Measurements from ENCODE around the gene DAB2.
"Not testable (repeated sequence)": the region's sequence is repeated elsewhere in the genome, so short reads cannot be mapped to it uniquely, and the experiment has no call there.

DAB2 gene

DNA sequence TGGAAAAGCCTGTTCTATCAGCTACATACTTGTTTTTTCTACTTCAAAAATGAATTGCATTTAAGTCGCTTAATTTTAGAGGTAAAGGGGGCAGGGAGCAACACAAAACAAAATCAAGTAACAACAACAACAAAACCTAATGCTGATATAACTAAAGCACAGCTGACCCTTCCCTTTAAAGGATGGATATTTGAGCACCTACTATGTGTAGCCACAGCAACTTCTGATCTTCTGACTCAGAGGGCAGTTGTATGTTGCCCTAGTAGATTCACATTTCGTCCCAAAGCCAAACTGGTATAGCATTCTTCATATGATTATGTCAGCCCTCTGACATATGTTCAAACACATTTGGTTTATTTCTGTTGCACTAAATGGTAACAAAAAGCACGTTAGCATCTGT, 6.8 kb downstream of the DAB2 start:
- no peak for DNase-seq

DNA sequence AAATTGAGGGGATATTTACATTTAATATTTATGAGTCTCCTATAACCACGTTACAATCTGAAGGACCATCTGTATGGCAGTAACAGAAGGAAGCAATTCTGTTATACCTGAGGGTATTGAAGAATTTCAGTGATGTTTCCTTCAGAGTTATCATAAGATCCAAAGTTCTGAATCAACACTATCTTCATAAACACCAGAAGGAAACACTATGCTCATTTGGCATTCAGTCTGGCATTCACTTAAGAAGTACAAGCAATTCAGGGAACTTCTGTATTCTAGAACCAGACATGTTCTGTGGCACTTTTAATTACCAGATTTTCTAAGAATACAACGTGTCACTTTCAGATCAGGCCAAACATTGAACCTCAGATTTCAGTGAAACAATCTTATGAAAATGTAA, 9.6 kb downstream of the DAB2 start:
- DNase-seq: no peak

DNA sequence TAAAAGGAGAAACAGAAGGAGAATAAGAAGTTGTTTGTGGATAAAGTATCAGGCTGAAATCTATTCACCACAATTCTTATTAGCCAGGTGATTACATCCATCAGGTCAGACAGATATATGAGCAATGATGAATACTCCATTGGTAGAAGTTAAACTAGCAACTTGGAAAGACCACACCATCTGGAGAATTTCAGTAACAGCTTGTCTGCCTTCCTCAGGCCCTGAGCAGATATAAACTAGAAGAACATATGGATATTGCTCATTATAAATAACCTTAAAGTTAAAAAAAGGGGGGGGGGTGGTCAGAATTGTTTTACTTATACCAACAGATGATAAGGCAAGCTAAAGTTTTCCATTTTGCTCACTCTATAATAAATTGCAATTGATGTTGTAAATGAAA, 10.4 kb downstream of the DAB2 start:
- DNase-seq: no peak

DNA sequence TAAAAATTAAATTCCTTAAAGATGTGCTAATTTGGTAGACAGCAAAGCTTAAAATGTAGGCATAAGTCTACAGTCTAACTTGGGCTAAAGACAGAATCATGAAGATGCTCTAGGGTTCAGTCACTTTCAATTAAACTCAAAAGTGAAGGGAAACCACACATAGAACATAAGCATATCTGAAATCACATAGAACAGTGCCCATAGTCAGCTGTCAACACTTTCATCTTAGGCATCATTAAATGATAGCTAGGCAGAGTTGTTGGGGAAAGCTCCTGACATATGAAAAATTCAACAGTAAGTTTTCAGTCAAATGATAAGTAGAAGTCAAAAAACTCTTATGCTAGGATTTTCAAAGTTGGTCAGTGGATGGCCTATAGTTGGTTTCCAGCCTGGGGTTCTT, 11.0 kb downstream of the DAB2 start:
- DNase-seq: no peak

DNA sequence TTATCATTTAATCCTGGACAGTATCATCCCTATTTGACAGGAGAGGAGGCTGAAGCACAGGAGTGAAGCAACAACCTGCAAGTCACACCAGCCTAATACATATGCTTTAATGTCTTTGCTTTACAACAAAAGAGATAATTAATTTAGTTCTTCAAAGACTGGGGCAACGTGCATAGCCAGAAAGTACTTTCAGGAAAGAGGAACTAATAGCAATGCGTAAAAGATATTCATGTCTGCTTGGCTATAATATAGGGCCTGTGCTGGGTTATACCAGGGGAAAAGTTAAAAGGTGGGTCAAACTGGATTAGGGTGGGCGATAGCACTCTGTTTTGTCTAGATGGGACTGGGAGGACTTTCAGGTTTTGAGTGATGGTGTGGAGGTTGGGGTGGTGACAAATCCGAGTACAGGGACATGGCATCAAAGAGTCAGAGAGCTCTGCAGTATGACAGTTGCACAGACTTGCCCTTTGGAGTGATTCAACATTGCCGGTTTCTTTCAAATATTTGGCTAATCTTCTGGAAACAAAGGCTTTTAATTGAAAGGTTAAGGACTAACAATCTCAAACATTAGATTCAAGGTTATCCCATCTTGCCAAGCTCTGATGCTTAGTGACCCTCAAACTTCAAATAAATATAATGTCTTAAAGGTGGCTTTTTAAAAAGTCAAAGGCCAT, 11.9 kb downstream of the DAB2 start:
- no peak for DNase-seq

DNA sequence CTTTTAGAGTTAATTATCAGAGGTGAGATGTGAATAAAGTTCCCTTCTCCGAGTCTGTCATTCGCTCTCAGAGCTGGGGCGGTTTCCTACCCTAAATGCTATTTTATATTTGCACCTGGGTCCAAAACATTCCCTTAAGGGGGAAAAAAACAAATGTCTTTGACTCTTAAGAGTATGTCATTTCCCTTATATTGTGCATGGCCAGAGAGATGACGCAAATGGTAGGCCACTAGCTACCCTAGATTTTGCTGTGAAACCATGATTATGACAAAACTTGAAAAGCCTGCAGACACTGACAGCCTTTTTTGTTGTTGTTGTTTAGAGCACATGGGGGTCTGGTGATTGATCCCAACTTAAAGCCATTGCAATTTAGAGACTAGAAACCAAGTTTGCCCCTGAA, 12.8 kb downstream of the DAB2 start:
- DNase-seq: no peak

DNA sequence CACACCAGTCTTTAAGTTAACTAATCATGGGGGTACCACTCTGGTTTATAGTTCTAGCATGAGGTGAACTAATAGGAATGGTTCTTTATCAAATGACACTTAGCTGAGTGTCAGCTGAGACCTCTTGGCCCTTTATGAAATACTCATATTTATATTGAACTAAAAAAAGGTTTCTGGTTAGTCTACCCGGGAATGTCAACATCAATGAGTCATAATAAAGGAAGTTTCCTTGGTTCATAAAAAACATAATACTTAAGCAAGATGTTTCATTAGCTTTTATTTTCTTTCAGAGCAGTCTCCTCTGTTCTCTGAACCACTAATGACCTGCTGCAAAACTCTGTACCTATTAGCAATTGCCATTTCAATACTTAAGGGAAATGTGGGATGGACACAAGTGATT, 13.7 kb downstream of the DAB2 start:
- no peak for DNase-seq

DNA sequence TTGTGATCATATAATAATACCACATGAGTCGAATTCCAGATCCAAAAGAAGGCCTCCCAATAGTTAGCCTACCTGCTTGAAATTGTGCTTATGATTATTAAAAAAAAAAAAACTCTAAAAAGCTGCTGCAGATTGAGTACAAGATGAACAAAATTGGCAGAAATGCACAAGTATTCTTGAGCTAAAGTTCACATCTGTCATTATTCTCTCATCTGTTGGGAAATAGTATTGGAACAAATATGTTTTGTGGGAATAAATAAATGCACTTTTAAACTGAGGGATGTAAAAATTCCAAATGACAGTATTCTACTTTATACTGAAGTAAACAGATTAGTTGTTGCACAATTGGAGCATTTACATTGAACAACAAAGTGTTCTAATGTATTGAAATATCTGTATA, 15.7 kb downstream of the DAB2 start:
- no peak for DNase-seq

DNA sequence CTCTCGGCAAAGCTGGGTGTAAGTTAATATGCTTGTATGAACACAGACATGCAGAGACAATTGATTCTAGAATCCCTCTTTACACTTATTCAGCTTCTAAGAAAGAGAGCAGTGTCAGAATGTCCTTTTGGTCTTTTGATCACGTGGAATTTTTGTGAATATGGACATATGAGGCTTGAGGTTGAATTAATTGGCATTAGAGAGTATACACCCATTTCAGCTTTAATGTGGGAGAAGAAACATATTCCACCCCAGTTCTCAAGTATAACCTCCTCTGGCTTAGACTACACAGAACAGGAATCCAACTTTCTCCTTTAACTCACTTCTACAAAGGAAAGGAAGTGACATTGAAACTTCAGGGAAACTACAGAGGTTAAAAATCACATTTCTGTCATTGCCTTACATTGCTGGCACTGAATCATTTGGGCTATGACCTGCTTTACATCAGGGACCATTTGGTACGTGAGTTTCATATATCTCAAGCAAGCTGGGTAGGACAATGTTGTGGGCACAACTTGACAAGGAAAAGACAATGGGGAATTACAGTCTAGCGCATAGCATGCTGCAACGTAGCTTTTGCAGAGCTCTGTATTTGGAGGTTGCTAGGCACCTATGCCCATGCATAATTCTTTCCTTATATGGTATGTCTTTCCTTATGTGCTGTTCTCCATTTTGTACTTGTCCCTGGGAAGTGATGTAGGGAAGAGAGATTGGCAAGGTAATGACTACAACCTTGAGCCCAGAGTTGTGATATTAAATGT, 19.5 kb downstream of the DAB2 start:
- no peak for DNase-seq

DNA sequence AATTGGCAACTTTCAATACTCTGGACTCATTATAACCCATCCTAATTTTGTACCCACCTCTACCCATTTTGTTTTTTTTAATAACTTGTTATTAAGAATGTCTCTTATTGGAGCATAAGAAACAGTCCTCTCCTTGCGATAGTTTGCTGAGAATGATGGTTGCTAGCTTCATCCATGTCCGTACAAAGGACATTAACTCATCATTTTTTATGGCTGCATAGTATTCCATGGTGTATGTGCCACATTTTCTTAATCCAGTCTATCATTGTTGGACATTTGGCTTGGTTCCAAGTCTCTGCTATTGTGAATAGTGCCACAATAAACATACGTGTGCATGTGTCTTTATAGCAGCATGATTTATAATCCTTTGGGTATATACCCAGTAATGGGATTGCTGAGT, 21.0 kb downstream of the DAB2 start:
- not testable (repeated sequence) for DNase-seq

DNA sequence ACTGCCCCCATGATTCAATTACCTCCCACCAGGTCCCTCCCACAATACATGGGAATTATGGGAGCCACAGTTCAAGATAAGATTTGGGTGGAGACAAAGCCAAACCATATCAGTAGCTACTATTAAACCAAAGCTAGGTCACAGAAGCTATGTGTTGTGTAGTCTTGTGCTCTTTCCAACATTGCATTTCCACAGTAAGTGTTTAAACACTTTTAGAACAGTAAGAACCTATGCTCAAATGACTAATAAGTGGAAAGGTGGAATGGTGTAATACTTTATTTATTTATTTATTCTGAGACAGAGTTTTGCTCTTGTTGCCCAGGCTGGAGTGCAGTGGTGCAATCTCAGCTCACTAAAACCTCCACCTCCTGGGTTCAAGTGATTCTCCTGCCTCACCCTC, 22.6 kb downstream of the DAB2 start:
- not testable (repeated sequence) for DNase-seq

DNA sequence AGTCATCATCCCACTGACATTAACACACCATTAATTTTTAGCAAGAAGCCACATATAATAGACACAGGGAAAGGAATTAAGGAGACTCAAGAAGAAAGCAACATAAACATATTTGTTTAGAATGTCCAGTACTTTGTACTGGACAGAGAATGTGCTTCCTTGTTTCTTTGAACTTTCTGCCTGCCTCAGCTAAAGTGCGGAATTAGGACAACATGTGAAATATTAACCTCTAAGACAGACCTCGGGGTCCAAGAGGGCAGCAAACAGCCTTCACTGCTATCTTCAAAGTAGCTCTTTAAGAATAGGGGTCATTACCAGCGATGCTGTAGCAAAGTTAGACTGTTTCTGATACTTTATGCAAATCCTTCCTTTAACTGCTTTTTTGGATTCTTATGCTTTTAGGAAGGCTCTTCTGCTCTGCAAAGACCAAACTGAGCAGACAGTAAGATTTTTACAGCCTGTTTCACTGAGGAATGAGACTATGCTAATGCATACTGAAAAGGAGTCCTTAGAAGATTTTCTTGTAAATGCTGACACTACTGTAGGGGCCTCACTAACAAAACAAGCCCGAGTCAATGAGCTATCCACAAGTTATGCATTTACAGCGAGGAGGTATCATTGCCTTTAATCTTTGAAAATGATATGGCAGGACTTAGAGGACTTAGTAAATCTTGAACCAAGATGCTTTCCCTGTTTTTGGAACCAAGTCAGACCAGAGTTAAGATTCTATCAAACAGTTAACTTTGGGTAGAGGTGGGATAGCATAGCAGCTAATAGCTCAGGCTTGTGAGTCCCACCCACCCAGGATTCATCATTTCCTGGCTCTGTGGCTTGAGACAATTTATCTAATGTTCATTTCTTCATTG, 23.8 kb downstream of the DAB2 start:
- no peak for DNase-seq

DNA sequence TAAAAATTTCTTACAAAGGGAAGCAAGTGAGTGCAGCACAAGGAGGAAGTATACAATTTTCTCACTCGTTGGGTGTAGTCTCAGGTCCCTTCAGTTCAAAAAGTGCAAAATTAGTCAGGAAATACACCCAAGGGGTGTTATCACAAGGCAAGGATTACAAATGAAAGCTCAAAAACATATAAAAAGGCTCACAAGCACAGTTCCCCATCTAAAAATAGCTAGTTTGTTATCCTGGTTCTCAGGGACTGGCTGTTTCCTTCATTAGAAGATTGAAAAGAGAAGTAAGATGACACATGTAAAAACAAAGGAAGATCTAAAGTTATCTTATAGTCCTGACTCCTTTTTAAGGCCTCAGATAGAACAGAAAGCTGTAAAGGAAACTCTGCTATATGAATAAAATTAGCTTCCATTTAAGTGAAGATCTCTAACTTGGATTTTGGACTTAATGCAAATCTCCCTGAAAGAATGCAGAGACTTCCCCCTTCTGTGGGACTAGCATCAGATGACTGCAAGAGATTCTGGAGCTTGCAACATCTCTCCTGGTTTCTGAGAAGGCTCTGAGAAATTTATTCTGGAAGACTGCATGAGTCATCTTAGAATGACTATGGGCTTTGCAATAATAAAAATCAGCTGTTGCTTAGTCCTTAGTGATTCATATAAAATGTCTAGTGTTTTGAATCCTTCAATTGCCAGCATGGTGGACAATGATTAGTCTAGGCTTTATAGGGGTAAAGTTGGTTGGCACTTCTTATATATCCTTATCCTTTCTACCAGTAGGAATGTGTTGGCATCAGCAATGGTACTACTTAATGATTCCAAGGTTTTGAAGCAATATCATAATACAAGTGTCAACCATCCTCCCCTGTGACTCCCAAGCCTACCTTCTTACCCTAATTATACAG, 25.4 kb downstream of the DAB2 start:
- DNase-seq: no peak

DNA sequence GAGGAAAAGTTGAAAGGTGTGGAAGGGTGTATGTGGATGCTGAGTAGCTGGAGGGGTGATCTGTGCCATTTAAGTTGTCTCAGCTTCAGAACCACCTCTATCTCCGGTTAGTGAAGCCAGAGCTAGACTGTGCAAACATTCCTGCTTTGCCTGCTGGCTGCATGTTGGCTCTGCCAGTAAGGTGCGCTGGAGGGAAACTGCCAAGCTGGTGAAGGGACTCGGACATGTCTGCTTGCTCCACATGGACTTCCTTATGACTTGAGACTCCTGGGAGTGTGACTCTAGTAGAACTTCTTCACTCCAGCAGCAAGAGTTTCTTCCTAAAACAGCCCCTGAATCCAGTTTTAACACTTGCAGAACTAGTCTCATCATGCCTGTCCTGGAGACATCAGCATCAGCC, 27.9 kb downstream of the DAB2 start:
- no peak for DNase-seq

DNA sequence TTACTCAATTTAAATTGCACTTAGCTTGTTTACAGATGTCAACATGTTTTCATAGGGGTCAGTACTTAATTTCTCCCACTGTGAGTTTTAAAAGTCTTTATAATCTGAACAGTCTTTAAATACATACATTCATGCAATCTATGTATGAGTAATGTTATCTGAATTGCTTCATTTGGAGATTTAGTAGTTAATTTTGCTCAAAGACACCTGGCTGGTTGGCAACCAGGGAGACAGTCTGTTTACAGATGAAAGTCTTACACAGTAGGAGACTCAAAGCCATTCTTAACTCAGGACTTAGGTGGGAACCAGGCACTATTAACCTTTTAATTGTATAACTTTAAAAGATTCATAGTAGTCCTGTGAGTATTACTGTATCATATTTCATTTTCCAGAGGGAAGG, 29.3 kb downstream of the DAB2 start:
- DNase-seq: no peak

DNA sequence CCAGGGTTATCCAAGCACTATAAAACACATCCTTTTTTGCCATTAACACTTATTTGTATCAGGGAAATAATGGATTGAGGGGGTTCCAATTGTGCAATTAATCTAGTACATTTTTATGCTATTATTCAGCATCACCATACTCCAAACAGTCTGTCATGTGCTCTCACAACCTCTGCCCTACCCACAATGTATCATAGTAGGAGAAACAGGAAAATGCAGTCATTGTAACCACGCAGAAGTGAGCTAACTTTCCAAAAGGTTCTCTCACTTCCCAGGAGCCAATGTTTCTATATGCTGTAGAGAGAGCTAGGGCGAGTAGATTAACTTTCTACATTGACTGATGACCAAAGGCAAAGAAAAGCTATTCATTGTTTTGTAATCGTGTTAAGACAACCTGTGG, 29.8 kb downstream of the DAB2 start:
- DNase-seq: no peak

DNA sequence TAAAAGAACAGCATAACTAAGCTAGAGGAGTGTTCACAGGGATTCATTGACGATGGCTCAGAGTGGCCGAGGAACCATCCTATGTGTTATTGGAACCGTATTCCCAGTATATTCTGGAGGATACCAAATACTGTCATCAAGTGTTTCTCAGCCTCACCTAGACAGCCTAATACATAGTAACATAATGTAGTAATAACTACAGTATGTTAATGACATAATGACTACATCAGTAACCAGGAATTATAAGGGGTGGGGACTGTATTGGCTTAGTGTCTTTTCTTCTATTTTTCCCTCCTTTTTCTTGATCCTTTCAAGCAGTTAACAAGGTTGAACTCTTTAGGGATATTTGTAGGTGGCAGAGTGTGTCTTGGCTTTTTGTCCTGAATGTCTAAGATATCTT, 33.8 kb downstream of the DAB2 start:
- DNase-seq: no peak

DNA sequence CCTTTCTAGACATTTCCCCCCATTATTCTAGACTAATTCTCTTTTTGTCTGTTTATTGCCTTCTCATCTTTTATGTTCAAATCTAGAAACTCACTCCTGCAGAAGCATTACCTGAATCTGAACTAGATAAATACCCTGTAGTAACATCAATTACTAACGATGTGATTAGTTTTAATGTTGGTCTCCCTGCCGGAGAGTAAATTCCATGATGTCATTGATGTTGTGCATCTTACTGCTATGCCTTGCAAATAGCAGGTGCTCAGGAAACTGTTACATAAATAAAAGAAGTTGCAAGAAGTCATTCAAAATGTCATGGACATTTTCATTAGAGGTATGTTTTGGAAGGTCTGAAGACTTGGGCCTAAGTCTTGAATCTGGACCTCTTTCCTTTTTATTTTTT, 37.5 kb downstream of the DAB2 start:
- DNase-seq: no peak

DNA sequence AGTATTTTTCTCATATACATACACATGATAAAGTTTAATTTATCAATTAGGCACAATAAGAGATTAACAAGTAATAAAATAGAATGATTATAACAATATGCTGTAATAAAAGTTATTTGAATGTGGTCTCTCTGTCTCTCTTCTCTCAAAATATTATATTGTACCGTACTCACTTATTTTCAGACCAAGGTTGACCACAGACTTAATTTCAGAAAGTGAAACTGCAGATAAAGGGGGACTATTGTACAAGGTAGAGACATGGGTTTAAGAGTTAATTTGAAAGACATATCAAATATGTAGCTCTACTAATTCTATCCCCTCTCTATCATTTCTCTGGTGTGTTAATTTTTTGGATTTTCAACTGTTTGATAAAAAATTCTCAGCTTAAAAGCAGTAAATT, 40.5 kb downstream of the DAB2 start:
- no peak for DNase-seq

DNA sequence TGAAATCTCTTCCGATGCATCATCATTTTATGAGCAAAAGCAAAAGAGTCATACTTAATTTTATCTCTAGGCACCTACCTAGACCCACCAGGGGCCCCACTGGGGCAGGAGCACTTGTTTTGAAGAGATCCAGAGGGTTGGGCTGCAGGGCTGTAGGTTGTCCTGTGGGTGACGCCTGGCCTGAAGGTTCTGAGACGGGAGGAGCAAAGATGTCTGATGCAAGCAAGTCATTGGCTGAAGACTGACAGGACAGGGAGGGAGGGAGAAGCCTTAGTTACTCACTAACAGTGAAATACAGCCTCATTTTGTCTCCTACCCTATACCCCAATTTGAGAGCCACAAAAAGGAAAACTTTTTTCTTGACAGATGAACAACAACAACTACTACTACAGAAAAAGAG, 43.4 kb downstream of the DAB2 start:
- no peak for DNase-seq

DNA sequence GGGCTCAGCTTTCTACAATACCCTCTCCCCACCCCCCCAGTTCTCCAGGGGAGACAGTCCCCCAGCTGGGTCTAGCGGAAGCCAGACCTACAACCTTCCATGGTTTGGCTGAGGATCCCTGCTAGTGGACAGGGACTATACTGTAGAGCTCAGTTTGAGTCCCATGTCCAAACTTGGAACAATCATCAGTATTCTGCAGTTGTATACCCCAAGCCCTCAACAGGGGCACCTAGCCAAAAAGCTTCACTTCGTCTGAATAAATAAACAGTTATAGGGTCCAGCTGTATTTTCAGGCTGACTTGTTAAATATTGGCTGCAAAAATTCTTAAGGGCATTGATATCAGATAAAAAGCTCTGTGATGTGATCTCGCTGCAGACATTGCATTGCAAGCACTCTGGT, 45.1 kb downstream of the DAB2 start:
- DNase-seq: no peak

DNA sequence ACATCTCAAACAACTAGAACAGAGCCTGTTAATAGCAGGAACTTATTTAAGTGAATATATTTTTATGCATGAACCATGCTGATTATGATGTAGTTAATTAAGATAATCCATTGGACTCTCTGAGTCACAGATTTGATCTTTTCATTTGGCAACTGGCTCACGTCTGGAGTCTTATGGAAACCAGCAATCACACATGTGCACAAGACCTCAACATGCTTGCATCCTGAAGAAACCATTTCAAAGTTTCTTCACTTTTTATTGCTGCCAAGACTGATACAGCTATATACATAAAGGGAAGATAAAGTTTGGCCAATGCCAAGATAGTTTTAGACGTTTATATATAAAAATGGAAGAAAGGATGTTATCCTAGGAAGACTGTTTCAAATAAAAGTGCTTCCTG, 47.2 kb downstream of the DAB2 start:
- no peak for DNase-seq

DNA sequence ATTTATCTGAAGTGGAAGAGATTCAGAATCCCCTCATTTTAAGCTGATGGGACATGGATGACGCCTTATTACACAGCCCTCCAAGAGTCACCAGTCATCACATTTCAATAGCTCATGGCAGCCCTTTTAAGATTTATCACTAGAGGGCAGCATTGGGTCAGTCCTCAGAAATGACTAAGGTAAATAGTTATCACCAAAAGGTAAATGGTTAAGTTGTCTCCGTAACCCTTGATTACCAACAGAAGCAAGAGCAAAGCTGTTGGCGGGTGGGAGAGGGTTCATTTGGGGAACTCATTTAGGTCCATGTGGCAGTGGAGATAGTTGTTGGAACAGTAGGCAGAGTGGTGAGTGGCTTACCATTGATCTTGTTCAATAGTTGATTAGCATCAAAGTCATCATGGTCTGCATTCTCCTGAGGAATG, 48.5 kb downstream of the DAB2 start:
- peak; percentile 2 for DNase-seq
